K562 (cell line): Measurements from ENCODE around the gene RITA1. TPM values are rescaled to one million over a fixed set of nuclear protein-coding genes. Genes with fewer than 3 reads are reported as not detected.

Experiments used
- ADNP ChIP-seq: fragments of 200-800 bp; sonication (Bioruptor generic); IDR thresholded peaks from 2 replicates; pipeline ENCODE4 v1.6.1; 2016; ENCODE audit warnings: missing genetic modification characterization, missing compliant biosample characterization
- CBX3 ChIP-seq, 2 experiments: IDR thresholded peaks; 1 replicate in 1 of 2; 2 replicates in 1 of 2; pipeline ENCODE4 v1.6.1; 2012; ENCODE audit warnings: inconsistent platforms in 2 of 2, low read length in 2 of 2, borderline replicate concordance in 1 of 2, control low read depth in 1 of 2
- CHD4 ChIP-seq: fragments of 200-600 bp; sonication (generic); IDR thresholded peaks from 3 replicates; pipeline ENCODE4 v1.6.1; 2012; ENCODE audit warnings: low read depth, mild to moderate bottlenecking, mixed read lengths, low read length, inconsistent platforms; ENCODE audit not compliant: insufficient read depth, insufficient replicate concordance, poor library complexity, severe bottlenecking
- DACH1 ChIP-seq: fragments of 450-650 bp; IDR thresholded peaks from 2 replicates; pipeline ENCODE4 v1.6.1; 2018; ENCODE audit not compliant: partially characterized antibody
- EGR1 ChIP-seq: fragments of 450-650 bp; conservative IDR thresholded peaks from 2 replicates; pipeline ENCODE4 v1.6.1; 2017; ENCODE audit warnings: mild to moderate bottlenecking
- HDAC2 ChIP-seq: fragments of 450-650 bp; IDR thresholded peaks from 2 replicates; pipeline ENCODE4 v1.6.1; 2016; ENCODE audit warnings: mild to moderate bottlenecking
- KAT8 ChIP-seq: fragments of 450-650 bp; IDR thresholded peaks from 2 replicates; pipeline ENCODE4 v1.6.1; 2016; ENCODE audit warnings: low read depth, mild to moderate bottlenecking
- MEF2D ChIP-seq: conservative IDR thresholded peaks from 2 replicates; pipeline ENCODE4 v1.6.1; 2016; ENCODE audit warnings: low read depth, missing genetic modification characterization, missing compliant biosample characterization
- SMARCA5 ChIP-seq: fragments of 450-650 bp; IDR thresholded peaks from 2 replicates; pipeline ENCODE4 v1.6.1; 2016
- TEAD1 ChIP-seq, 2 experiments: fragments of 450-650 bp in 1 of 2; sonication (generic) in 1 of 2; formaldehyde crosslinking; IDR thresholded peaks; 2 replicates each; pipeline versions ENCODE4 v1.4.0 to v1.8.0; 2020 to 2022; ENCODE audit warnings: mild to moderate bottlenecking in 2 of 2, missing genetic modification reagents in 1 of 2
- TRIM28 ChIP-seq: fragments of 450-650 bp; IDR thresholded peaks from 2 replicates; pipeline ENCODE4 v1.6.1; 2017
- ZBTB40 ChIP-seq, 2 experiments: fragments of 450-650 bp in 1 of 2; sonication (generic) in 1 of 2; formaldehyde crosslinking in 1 of 2; IDR thresholded peaks; 2 replicates each; pipeline versions ENCODE4 v1.7.1 to v1.9.0; 2016 to 2022; ENCODE audit warnings: inconsistent platforms in 1 of 2, mild to moderate bottlenecking in 1 of 2, missing genetic modification reagents in 1 of 2
- polyA plus RNA-seq, 8 experiments: library from polyadenylated mRNA; depleted of rRNA in 4 of 8; stranded (reverse) in 5 of 8; unstranded in 3 of 8; fragments of >200 nt; fragmentation: Nextera tagmentation in 2 of 8; fragmentation: Illumina TruSeq in 1 of 8; extraction: Ambion mirVana in 2 of 8; extraction: Trizol in 1 of 8; gene quantifications; 2 replicates each; pipeline versions ENCODE4 v1.2.1 to v1.2.3, GENCODE V29; 2011 to 2014; ENCODE audit warnings: inconsistent platforms in 1 of 8, missing spikeins in 1 of 8
- total RNA-seq, 7 experiments: library from RNA; depleted of rRNA in 6 of 7; stranded (reverse); fragments of >200 nt in 6 of 7; fragmentation: Illumina TruSeq in 2 of 7; extraction: Trizol in 2 of 7; gene quantifications; 2 replicates each; pipeline versions ENCODE4 v1.2.1 to v1.2.3, GENCODE V29; 2011 to 2021; ENCODE audit warnings: low replicate concordance in 1 of 7

Gene RITA1
- total and polyA plus RNA-seq, 9 of the 15 experiments (the other 6 are each of a cell fraction or from before 2014, with no cell fraction given) = 2.8 to 40.4 (median 18.0) TPM

DNA sequence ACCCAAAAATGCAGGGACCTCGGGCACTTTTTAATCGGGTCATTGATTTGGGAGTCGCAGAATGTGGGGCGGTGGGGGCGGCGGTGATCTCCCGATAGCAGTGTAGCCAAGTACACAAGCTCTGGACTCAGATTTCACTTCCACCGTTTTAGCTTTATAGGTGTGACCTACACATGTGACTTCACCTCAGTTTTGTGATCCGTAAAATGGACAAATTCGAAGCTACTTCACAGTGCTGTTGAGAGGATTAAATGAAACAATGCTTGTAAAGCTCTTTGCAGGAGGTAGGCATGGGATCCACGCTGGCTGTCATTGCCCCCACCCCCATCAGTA lies 478 bp downstream of the RITA1 start (continued):
- no peak for TF ChIP-seq ZBTB40 (IDR thresholded peaks at IDR 0.05)
- TF ChIP-seq ZBTB40 (CRISPR knock-in tag; IDR thresholded peaks at IDR 0.05) = no peak
- TF ChIP-seq TEAD1 (CRISPR knock-in tag; IDR thresholded peaks at IDR 0.05) = 0 out of 4 replicates have a peak, but pooled peaks of 1 of the 2 experiments have one; percentile 16
- peak; percentile 62 for TF ChIP-seq CHD4
- peak; percentile 95; the same call in 1 of the 2 replicates for TF ChIP-seq HDAC2
- TF ChIP-seq CBX3 (IDR thresholded peaks at IDR 0.05; ENCODE audit: borderline replicate concordance in 1 of 2, low read length in 2 of 2) = peak in 1 of 2 experiments; percentile 84; a peak in 2 of 3 replicates
- TF ChIP-seq MEF2D (tag) = 0 out of 2 replicates have a peak, but pooled peaks have one; percentile 41
- no peak for TF ChIP-seq KAT8
- TF ChIP-seq EGR1 = peak; percentile 25; the same call in 1 of the 2 replicates
- peak; percentile 99 for TF ChIP-seq ADNP (tag)
- peak; percentile 93 for TF ChIP-seq SMARCA5
- TF ChIP-seq DACH1 = peak; percentile 6
- TF ChIP-seq TRIM28 = no peak
- TF ChIP-seq, all 486 proteins: peak for 25
